GM18519 (cell line): ENCODE measurements around the gene DESI2.
A peak's percentile ranks its signal among the peaks of the same experiment; 100 is the strongest.

Experiments used
- ATAC-seq: cut with Tn5 transposase; IDR thresholded peaks from one replicate; pipeline ENCODE4 v1.9.1; 2021; ENCODE audit warnings: mild to moderate bottlenecking, moderate library complexity; ENCODE audit not compliant: unreplicated experiment, low FRiP score

The DESI2 gene

GRCh38 chr1:244652623-244653438 is at the start of gene DESI2:
TSS of gene DESI2 (plus strand) at chr1:244653126. CDS start at chr1:244653314, 188 bp downstream.
- peak; percentile 91 for ATAC-seq

GRCh38 chr1:244603498-244603897 is 49.4 kb upstream of the DESI2 start:
- ATAC-seq = no peak

GRCh38 chr1:244605835-244606370 is 47.0 kb upstream of the DESI2 start:
- no peak for ATAC-seq

GRCh38 chr1:244614113-244614836 is 38.7 kb upstream of the DESI2 start:
- no peak for ATAC-seq

GRCh38 chr1:244614879-244615278 is 38.0 kb upstream of the DESI2 start:
- no peak for ATAC-seq

- no peak for ATAC-seq
Observed at GRCh38 chr1:244615301-244615700, 37.6 kb upstream of the DESI2 start.

GRCh38 chr1:244626709-244627108 is 26.2 kb upstream of the DESI2 start:
- no peak for ATAC-seq

- no peak for ATAC-seq
Observed at GRCh38 chr1:244628789-244629188, 24.1 kb upstream of the DESI2 start.

- no peak for ATAC-seq
Observed at GRCh38 chr1:244633140-244633539, 19.8 kb upstream of the DESI2 start.

GRCh38 chr1:244634546-244634945 is 18.4 kb upstream of the DESI2 start:
- no peak for ATAC-seq

GRCh38 chr1:244636488-244637259 is 16.3 kb upstream of the DESI2 start:
- no peak for ATAC-seq

GRCh38 chr1:244639561-244639960 is 13.4 kb upstream of the DESI2 start:
- ATAC-seq = no peak

GRCh38 chr1:244640917-244641316 is 12.0 kb upstream of the DESI2 start:
- ATAC-seq = no peak

GRCh38 chr1:244642526-244642925 is 10.4 kb upstream of the DESI2 start:
- no peak for ATAC-seq

- no peak for ATAC-seq
Observed at GRCh38 chr1:244642988-244643387, 9.9 kb upstream of the DESI2 start.

- no peak for ATAC-seq
Observed at GRCh38 chr1:244645414-244645813, 7.5 kb upstream of the DESI2 start.

- no peak for ATAC-seq
Observed at GRCh38 chr1:244645890-244646289, 7.0 kb upstream of the DESI2 start.

- no peak for ATAC-seq
Observed at GRCh38 chr1:244647819-244648218, 5.1 kb upstream of the DESI2 start.

GRCh38 chr1:244651956-244652622 is 837 bp upstream of the DESI2 start:
- no peak for ATAC-seq

GRCh38 chr1:244653439-244654107 is 647 bp downstream of the DESI2 start:
- no peak for ATAC-seq
